HFF-Myc (cell line): ENCODE measurements around the gene DYSF.

ENCODE experiments used
- DNase-seq: peaks from one replicate; pipeline ENCODE4 v3.0.0-alpha.2; 2011; ENCODE audit warnings: low read depth; ENCODE audit errors: extremely low read depth
- H3K4me3 ChIP-seq: replicated peaks from 2 replicates; pipeline ENCODE4 v1.5.1; 2011; ENCODE audit warnings: low read depth, mild to moderate bottlenecking, control low read depth, low read length
- TF ChIP-seq, protein P1 (sequence below): IDR thresholded peaks from 2 replicates; pipeline ENCODE4 v1.5.1; 2012; ENCODE audit warnings: mild to moderate bottlenecking, low read depth, low read length, control low read depth; ENCODE audit errors: missing control alignments

DYSF gene

DNA sequence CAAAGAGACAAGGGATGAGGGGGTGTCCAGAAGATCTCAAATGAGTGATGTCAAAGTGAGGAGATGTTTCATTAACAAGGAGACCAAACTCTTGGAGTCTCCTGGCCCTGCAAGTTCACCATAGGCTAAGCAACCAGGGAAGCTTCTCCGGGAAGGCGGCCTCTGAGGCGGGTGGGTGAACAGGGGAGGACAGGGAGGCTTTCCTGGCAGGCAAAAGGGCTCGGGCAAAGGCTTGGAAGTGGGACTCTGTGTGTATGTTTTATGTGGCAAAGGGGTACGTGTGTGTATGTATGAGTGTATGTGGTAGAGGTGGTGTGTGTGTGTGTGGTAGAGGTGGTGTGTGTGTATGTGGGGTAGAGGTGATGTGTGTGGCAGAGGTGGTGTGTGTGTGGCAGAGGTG is 163.9 kb downstream of the DYSF start:
- TF ChIP-seq, protein P1, sequence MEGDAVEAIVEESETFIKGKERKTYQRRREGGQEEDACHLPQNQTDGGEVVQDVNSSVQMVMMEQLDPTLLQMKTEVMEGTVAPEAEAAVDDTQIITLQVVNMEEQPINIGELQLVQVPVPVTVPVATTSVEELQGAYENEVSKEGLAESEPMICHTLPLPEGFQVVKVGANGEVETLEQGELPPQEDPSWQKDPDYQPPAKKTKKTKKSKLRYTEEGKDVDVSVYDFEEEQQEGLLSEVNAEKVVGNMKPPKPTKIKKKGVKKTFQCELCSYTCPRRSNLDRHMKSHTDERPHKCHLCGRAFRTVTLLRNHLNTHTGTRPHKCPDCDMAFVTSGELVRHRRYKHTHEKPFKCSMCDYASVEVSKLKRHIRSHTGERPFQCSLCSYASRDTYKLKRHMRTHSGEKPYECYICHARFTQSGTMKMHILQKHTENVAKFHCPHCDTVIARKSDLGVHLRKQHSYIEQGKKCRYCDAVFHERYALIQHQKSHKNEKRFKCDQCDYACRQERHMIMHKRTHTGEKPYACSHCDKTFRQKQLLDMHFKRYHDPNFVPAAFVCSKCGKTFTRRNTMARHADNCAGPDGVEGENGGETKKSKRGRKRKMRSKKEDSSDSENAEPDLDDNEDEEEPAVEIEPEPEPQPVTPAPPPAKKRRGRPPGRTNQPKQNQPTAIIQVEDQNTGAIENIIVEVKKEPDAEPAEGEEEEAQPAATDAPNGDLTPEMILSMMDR: no peak
- no peak for DNase-seq

DNA sequence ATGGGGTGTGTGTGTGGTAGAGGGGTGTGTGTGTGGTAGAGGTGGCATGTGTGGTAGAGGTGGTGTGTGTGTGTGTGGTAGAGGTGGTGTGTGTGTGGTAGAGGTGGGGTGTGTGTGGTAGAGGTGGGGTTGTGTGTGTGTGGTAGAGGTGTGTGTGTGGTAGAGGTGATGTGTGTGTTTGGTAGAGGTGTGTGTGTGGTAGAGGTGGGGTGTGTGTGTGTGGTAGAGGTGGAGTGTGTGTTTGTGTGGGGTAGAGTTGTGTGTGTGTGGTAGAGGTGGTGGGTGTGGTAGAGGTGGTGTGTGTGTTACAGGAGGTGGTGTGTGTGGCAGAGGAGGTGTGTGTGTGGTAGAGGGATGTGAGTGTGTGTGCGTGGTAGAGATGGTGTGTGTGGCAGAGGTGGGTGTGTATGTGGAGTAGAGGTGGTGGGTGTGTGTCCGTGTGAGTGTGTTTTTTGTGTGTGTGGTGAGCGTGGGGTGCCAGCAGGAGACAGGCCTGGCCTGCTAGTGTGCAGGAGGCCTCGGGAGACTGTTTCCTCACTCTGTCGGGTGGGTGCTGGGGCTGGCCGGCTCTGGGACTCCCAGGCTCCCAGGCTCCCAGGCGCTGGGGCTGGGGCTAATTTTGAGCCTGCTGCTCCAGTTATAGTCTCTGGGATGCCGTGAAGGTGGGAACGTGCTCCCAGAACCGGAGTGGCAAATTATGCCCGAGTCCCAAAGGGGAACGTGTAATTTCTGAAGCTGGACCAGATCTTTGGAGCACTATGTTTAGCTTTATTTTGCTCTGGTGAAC is 165.2 kb downstream of the DYSF start:
- no peak for DNase-seq
- no peak overlapping the region for H3K4me3 ChIP-seq
- TF ChIP-seq, protein P1: no peak

More for the DNA sequence above, 163.9 kb downstream of the DYSF start:
- no peak overlapping the region for H3K4me3 ChIP-seq

DNA sequence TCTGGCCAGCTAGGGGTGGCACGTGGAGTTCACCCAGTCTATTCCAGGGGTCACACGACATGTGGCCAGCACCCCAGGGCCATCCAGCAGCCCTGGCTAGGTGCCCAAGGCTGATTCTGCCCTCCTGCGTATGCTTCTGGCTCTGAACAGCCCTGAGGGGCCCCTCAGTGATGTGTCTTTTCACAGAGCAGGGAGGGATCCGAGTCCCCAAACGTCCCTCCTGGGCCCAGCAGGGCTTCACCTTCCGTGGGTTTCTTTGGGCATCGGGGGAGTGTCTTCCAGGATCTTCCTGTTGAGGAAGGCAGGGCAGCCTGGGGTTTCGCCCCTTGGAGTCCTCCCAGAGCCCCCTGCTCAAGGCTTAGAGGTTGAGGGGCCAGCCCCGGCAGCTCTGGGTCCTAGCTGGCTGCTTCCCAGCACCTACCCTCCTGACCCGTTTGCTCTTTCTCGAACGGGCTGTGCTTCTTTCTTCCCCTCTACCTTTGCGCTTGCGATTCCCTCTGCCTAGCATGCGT is 165.9 kb downstream of the DYSF start:
- no peak overlapping the region for H3K4me3 ChIP-seq
- no peak for DNase-seq
- TF ChIP-seq, protein P1: no peak

DNA sequence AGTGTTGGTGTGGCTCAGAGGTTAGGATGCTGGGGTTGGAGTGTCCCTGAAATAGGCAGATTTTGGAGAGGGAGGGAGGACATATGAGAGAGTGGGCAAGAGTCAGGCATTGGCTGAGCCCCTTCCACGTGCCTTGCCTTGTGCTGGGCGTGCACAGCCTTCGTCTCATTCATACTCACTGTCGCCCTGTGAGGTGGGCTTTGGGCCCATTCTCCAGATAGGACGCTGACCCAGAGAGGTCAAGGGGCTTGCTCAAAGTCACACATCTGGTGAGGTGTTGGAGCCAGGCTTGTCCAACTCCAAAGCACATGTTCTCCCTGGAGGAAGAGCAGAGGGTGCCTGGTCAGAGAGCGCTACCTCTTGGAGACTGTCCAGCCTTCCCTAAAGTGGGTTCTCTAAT is 166.8 kb downstream of the DYSF start:
- TF ChIP-seq, protein P1: no peak
- no peak overlapping the region for H3K4me3 ChIP-seq

DNA sequence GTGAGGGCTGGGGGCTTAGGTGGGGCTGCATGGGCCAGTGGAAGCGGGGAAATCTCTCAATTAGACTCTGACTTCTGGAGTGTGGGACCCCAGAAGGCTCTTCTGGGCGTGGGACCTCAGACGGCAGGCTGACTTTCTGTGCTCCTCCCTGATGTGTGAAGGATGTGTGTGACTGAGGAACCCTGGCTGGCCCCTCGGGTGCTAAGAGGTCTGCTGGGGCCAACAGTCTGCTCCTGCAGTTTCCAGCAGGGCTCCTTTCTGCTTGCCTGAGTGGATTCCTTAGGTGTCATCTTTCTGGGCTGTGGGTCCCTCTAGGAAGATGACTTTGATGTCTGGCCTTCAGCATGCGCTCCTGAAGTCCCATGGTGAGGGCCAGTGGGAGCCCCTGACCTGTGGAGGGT is 167.5 kb downstream of the DYSF start:
- no peak overlapping the region for H3K4me3 ChIP-seq
- TF ChIP-seq, protein P1: no peak
- no peak for DNase-seq

More for the DNA sequence above, 166.8 kb downstream of the DYSF start:
- no peak for DNase-seq

DNA sequence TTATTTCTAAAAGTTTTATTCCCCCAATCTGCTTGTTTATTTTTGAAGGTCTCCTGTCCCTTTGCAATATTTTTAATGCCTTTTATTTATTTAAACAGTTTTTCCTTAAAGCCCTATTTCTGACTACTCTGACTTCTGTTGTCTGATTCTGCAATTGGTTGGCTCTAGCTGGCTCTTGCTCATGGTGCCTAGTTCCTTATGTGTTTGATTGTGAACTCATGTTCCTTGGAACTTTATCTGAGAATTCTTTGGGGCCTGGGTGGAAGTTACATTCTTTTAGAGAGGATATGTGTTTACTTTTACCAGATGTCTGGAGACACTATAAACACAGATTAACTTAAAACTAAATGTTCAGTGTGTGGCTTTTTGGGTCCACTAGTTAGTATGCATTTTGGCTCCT is 175.9 kb downstream of the DYSF start:
- TF ChIP-seq, protein P1: no peak
- no peak overlapping the region for H3K4me3 ChIP-seq
- DNase-seq: no peak
